ENCODE measurements around the gene CXCR3. TPM values are rescaled to one million over a fixed set of nuclear protein-coding genes. Genes with fewer than 3 reads are reported as not detected.
"Not testable (repeated sequence)": the region's sequence is repeated elsewhere in the genome, so short reads cannot be mapped to it uniquely, and the experiment has no call there.

The CXCR3 gene
- polyA plus RNA-seq, 1 donor (not counting 4 experiments of a cell fraction or from before 2014, with no cell fraction given), result not detected

DNA sequence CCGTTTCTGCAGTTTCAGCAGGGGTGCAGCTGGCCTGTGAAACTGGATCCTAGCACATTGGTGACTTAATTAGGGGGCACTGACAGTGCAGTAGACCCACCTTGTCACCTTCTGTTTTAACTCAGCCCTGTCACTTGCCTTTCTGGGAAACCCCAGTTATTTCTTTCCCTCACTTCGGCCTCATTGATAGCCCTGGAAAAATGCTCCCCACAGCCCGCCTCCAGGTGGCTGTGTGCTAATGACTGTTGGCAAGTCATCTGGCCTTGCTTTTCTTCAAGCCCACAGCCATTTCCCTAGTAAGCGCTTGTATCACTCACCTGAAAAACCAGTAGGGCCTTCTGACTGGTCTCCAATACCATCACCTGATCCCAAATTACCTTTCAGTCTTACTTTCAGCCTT lies 3.3 kb downstream of the CXCR3 start:
- TF ChIP-seq, protein P1, sequence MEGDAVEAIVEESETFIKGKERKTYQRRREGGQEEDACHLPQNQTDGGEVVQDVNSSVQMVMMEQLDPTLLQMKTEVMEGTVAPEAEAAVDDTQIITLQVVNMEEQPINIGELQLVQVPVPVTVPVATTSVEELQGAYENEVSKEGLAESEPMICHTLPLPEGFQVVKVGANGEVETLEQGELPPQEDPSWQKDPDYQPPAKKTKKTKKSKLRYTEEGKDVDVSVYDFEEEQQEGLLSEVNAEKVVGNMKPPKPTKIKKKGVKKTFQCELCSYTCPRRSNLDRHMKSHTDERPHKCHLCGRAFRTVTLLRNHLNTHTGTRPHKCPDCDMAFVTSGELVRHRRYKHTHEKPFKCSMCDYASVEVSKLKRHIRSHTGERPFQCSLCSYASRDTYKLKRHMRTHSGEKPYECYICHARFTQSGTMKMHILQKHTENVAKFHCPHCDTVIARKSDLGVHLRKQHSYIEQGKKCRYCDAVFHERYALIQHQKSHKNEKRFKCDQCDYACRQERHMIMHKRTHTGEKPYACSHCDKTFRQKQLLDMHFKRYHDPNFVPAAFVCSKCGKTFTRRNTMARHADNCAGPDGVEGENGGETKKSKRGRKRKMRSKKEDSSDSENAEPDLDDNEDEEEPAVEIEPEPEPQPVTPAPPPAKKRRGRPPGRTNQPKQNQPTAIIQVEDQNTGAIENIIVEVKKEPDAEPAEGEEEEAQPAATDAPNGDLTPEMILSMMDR (optimal IDR thresholded peaks at IDR 0.05 in 1 of 3, IDR thresholded peaks at IDR 0.05 in 1 of 3, conservative IDR thresholded peaks at IDR 0.05 in 1 of 3; ENCODE audit: extremely low read depth in 1 of 3, insufficient read depth in 2 of 3, low read length in 3 of 3), result no peak
- TF ChIP-seq EZH2 (IDR thresholded peaks at IDR 0.05; ENCODE audit: low read length), result no peak
- DNase-seq (ENCODE audit: low read depth, low spot score) (no peak), FAIRE-seq (no peak)
- H3K9me1 ChIP-seq (ENCODE audit: control insufficient read depth, extremely low read depth, insufficient read depth, low read length), result no peaks in the 10 kb centered on the region
- no peaks in the 10 kb centered on the region for H3K4me1 ChIP-seq (ENCODE audit: control insufficient read depth, extremely low read depth, insufficient read depth, low read length)
- H3K36me3 ChIP-seq (ENCODE audit: control insufficient read depth in 2 of 2, extremely low read depth in 1 of 2, insufficient read depth in 2 of 2, low read length in 2 of 2), result peaks cover 2 to 8% of the 10 kb centered on the region in 2 experiments
- dilution Hi-C loops (cut with MboI; ENCODE audit: extremely low pct_ligation_motif_present, low sequenced_read_pairs), result no loop called here
- H3K9me3 ChIP-seq (ENCODE audit: control insufficient read depth, low read depth, low read length), result no peaks in the 10 kb centered on the region
- H3K9ac ChIP-seq (ENCODE audit: control insufficient read depth, extremely low read depth, insufficient read depth, low read length), result no peak overlapping the region
- H3K27ac ChIP-seq (ENCODE audit: control insufficient read depth, insufficient read depth, low read length), result no peak overlapping the region
- H3K4me2 ChIP-seq (ENCODE audit: control insufficient read depth, extremely low read depth, insufficient read depth, low read depth, low read length), result no peak overlapping the region
- H3K79me2 ChIP-seq (ENCODE audit: control insufficient read depth, insufficient read depth, low read length), result no peaks in the 10 kb centered on the region
- H2AFZ ChIP-seq (ENCODE audit: control insufficient read depth, low read length), result no peak overlapping the region
- H4K20me1 ChIP-seq (ENCODE audit: control insufficient read depth, extremely low read depth, insufficient read depth, low read length), result no peaks in the 10 kb centered on the region
- no peaks in the 10 kb centered on the region for H3K27me3 ChIP-seq (ENCODE audit: control insufficient read depth, extremely low read depth, insufficient read depth, low read length)
- H3K4me3 ChIP-seq (ENCODE audit: control insufficient read depth in 2 of 3, extremely low read depth in 1 of 3, insufficient read depth in 2 of 3, low read depth in 1 of 3, low read length in 3 of 3), result no peak overlapping the region

GRCh38 chrX:71612256-71612655 lies 6.1 kb downstream of the CXCR3 start:
- Histone ChIP-seq H4K20me1 (ENCODE audit: control insufficient read depth, extremely low read depth, insufficient read depth, low read length) (no peaks in the 10 kb centered on the region), H3K27me3 (ENCODE audit: control insufficient read depth, extremely low read depth, insufficient read depth, low read length) (no peaks in the 10 kb centered on the region), H3K4me1 (ENCODE audit: control insufficient read depth, extremely low read depth, insufficient read depth, low read length) (no peaks in the 10 kb centered on the region), H3K4me3 (ENCODE audit: control insufficient read depth in 2 of 3, extremely low read depth in 1 of 3, insufficient read depth in 2 of 3, low read depth in 1 of 3, low read length in 3 of 3) (no peak overlapping the region), H3K9ac (ENCODE audit: control insufficient read depth, extremely low read depth, insufficient read depth, low read length) (no peak overlapping the region), H3K9me1 (ENCODE audit: control insufficient read depth, extremely low read depth, insufficient read depth, low read length) (no peaks in the 10 kb centered on the region), H3K27ac (ENCODE audit: control insufficient read depth, insufficient read depth, low read length) (no peak overlapping the region), H3K4me2 (ENCODE audit: control insufficient read depth, extremely low read depth, insufficient read depth, low read depth, low read length) (no peak overlapping the region), H3K36me3 (ENCODE audit: control insufficient read depth in 2 of 2, extremely low read depth in 1 of 2, insufficient read depth in 2 of 2, low read length in 2 of 2) (peaks cover 3 to 8% of the 10 kb centered on the region in 2 experiments), H2AFZ (ENCODE audit: control insufficient read depth, low read length) (no peak overlapping the region), H3K9me3 (ENCODE audit: control insufficient read depth, low read depth, low read length) (no peaks in the 10 kb centered on the region), H3K79me2 (ENCODE audit: control insufficient read depth, insufficient read depth, low read length) (no peaks in the 10 kb centered on the region)
- FAIRE-seq, result no peak
- dilution Hi-C loops (cut with MboI; ENCODE audit: extremely low pct_ligation_motif_present, low sequenced_read_pairs), result no loop called here
- no peak for DNase-seq (ENCODE audit: low read depth, low spot score)
- TF ChIP-seq, protein P1 (optimal IDR thresholded peaks at IDR 0.05 in 1 of 3, IDR thresholded peaks at IDR 0.05 in 1 of 3, conservative IDR thresholded peaks at IDR 0.05 in 1 of 3; ENCODE audit: extremely low read depth in 1 of 3, insufficient read depth in 2 of 3, low read length in 3 of 3), result no peak
- no peak for TF ChIP-seq EZH2 (IDR thresholded peaks at IDR 0.05; ENCODE audit: low read length)

DNA sequence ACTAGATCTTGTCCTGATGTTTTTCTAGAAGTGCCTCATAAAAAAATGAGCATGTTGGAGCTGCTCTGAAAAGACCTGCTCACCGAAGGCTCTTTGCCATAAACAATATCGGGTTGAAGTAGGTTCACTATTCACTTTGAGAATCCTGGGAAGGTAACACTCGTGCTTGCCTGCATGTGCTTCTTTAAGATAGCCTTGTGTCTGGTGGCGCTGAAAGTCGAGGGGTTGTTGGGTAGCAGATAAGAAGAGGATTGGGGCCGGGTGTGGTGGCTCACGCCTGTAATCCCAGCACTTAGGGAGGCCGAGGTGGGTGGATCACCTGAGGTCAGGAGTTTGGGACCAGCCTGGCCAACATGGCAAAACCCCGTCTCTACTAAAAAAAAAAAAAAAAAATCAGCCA lies 6.6 kb downstream of the CXCR3 start:
- H3K4me2 ChIP-seq (ENCODE audit: control insufficient read depth, extremely low read depth, insufficient read depth, low read depth, low read length); H3K27me3 ChIP-seq (ENCODE audit: control insufficient read depth, extremely low read depth, insufficient read depth, low read length); DNase-seq (ENCODE audit: low read depth, low spot score); H4K20me1 ChIP-seq (ENCODE audit: control insufficient read depth, extremely low read depth, insufficient read depth, low read length); H3K36me3 ChIP-seq (ENCODE audit: control insufficient read depth in 2 of 2, extremely low read depth in 1 of 2, insufficient read depth in 2 of 2, low read length in 2 of 2); H3K9me3 ChIP-seq (ENCODE audit: control insufficient read depth, low read depth, low read length); FAIRE-seq; H3K27ac ChIP-seq (ENCODE audit: control insufficient read depth, insufficient read depth, low read length); dilution Hi-C loops (cut with MboI; ENCODE audit: extremely low pct_ligation_motif_present, low sequenced_read_pairs); H2AFZ ChIP-seq (ENCODE audit: control insufficient read depth, low read length); H3K79me2 ChIP-seq (ENCODE audit: control insufficient read depth, insufficient read depth, low read length); H3K4me1 ChIP-seq (ENCODE audit: control insufficient read depth, extremely low read depth, insufficient read depth, low read length); H3K9me1 ChIP-seq (ENCODE audit: control insufficient read depth, extremely low read depth, insufficient read depth, low read length); H3K4me3 ChIP-seq (ENCODE audit: control insufficient read depth in 2 of 3, extremely low read depth in 1 of 3, insufficient read depth in 2 of 3, low read depth in 1 of 3, low read length in 3 of 3); H3K9ac ChIP-seq (ENCODE audit: control insufficient read depth, extremely low read depth, insufficient read depth, low read length): not testable (repeated sequence)

Measured in keratinocyte (primary cell).